Stimulated activated CD8-positive, alpha-beta memory T cell treated with anti-CD3 and anti-CD28 coated beads, Interleukin-7, amount 100 ng/mL, for 4 hours (primary cell): ENCODE results near the gene BAHD1.

Experiments
- DNase-seq, 2 donors: peaks; one replicate each; pipeline ENCODE4 v3.0.0-alpha.2; 2020; ENCODE audit warnings: low read depth in 2 of 2

Gene BAHD1

DNA sequence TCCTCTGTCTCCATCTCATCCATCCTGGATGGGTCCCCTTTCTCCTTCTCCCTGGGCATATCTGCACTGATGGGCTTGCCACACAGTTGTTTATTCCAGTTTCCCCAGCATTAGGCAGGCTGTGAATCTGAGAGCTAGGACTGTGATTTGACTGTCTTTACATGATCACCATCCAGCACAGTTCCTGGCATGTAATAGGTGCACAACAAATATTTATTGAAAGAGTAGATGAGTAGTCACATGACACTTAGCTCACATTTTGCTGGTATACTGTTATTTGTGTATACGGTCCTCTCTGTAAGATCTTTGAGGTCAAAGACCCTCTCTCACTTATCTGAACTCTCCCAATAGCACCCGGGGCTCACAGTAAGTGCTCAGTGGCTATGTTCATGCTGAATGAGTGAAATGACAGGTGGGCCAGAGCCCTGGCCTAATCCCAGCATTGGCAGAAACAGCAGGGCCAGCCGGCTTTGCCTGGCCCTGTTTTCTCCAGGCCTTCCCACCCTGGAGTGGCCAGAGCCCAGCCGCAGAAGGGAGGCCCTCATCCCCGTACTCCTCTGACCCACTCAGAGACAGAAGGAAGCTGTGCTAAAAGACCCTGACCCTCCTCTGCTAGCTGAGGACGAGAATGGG is 16.2 kb upstream of the BAHD1 start:
- DNase-seq, result no peak

DNA sequence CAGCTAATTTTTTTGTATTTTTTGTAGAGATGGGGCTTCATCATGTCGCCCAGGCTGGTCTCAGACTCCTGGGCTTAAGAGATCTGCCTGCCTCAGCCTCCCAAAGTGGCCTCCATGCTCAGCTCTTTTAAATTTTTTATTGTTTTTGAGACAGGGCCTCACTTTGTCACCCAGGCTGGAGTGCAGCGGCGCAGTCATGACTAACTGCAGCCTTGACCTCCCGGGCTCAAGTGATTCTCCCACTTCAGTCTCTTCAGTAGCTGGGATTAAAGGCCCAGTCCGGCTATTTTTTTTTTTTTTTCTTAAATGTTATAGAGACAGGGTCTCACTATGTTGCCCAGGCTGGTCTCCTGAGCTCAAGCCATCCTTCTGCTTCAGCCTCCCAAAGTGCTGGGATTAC is 15.1 kb upstream of the BAHD1 start:
- DNase-seq, result no peak

GRCh38 chr15:40427188-40427587 is 13.6 kb upstream of the BAHD1 start:
- no peak for DNase-seq

DNA sequence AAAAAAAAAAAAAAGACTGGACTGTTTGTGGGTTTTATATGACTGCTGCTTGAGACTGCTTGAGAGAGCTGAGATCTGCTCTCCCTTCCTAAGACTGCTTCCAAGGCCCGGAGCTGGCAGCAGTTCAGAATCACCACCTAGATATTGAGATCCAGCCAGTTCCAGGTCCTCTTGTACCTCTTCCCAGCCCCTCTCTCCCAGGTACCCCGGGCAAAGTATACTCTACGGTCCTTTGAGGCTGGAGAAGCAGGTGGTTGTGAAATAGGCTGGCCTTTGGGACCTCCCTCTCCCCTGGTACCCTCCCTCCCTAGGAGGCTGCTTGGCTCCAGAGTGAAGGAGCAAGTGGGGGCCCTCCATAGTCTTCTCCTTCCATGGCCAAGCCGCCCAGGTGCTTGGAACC is 12.6 kb upstream of the BAHD1 start:
- no peak for DNase-seq

GRCh38 chr15:40429068-40429710 is 11.6 kb upstream of the BAHD1 start:
- no peak for DNase-seq

DNA sequence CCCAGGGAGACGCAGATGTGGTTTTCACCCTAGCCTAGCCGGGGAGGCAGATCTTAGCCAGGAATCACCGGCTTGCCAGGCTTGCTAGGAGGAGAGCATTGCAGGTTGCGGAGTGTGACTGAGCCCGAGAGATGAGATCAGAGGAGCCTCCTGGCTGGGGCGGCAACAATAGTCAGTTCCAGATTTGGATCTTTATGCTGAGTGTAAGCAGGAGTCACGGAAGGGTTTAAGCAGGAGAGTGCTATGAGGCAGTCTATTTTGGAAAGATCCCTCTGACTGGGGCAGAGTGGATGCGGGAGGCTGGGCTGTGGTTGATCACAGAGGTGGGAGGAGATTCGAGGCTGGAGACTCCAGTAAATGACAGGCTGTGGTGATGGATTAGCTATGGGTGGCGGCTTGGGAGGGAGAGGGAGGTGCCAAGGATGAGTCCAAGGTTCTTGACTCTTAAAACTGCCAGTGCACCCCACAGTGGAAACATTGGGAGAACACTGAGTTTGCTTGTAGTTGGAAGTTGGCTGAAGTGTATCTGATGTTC is 10.4 kb upstream of the BAHD1 start:
- DNase-seq, result no peak

- DNase-seq, result no peak
Measured at GRCh38 chr15:40435023-40435709, 5.6 kb upstream of the BAHD1 start.

- no peak for DNase-seq
Measured at GRCh38 chr15:40435710-40436089, 5.1 kb upstream of the BAHD1 start.

DNA sequence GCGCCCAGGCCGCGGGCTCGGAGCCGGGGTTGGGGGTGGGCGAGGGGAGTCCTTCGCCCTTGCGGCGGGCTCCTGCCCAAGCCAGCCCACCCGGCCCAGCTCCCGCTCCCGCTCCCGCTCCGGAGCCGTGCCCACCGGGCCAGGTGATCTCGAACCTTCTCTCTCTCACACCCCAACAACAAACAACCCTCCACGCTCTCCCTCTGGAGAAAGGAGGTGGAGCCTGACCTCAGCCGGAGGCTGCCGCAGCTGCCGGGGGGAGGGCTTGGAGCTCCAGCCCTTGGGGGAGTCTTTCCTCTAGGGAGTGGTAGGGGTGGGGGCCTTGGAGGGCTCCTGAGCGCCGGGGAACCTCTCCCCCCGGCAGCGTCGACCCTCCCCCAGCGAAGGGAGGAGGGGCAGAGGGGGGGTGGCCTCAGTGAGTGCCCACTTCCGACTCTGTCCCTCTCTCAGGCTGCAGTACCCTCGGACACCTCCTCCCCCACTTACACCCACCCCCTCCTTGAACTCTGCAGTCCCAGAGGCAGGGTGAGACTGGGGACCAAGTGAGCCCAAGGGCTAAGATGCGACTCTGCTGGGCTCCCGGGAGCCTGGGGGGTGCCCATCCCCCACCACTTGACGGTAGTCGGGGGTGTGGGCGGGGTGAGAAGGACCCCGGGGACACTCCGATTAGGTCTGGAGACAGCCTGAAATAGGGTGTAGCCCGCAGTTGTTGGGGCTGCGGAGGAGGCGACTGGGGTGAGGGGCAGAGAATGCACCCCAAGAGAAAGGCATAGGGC is 4.4 kb upstream of the BAHD1 start:
- no peak for DNase-seq

- DNase-seq, result no peak
Measured at GRCh38 chr15:40436892-40437751, 3.6 kb upstream of the BAHD1 start.

DNA sequence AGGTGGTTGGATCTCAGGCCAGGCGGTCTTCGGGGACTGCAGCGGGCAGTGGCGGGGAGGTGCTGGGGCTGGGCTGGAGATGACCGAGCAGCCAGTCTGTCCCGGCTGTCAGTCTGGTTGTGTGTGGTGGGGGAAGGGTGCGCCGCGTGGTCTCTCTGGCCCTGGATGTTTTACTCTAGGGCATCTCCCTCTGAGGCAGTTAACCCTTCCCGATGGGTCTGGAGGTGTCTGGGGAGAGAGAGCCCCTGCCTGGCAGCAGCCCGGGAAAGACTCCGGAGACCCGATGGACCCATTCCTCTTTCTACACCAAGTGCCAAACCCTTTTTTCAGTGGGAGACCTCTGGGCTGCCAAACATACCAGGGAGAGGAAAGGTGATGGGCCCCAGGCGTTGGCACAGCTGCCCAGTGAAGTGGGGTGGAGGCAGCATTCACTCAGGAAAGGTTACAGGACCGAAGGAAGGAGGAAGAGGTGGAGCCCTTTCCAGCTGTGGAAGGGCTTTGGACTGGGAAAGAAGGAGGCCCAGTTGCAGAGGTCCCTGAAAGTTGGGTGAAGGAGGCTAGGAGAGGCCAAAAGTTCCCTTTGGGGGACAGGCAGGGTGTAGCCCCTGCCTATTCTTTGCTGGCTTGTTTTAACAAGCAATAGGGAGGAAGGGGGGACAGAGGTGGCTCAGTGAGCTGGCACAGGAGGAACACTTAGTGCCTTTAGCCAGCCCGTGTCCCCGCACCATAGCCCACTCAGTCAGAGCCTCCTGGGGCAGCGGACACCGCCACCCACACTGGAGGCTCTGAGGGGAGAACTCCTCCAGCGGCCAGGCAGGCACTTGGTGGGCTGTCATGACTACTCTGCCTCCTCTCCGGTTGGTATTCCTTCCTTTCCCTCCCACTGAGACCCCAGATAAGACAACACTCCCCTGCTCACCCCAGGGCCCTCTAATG is 2.7 kb upstream of the BAHD1 start:
- DNase-seq, result no peak

GRCh38 chr15:40438712-40439111 is 2.0 kb upstream of the BAHD1 start:
- no peak for DNase-seq

GRCh38 chr15:40439461-40439959 is 1.2 kb upstream of the BAHD1 start:
- DNase-seq, result no peak

- peak in 1 of 2 donors; percentile 34 for DNase-seq
Measured at GRCh38 chr15:40439960-40440742, 602 bp upstream of the BAHD1 start.

DNA sequence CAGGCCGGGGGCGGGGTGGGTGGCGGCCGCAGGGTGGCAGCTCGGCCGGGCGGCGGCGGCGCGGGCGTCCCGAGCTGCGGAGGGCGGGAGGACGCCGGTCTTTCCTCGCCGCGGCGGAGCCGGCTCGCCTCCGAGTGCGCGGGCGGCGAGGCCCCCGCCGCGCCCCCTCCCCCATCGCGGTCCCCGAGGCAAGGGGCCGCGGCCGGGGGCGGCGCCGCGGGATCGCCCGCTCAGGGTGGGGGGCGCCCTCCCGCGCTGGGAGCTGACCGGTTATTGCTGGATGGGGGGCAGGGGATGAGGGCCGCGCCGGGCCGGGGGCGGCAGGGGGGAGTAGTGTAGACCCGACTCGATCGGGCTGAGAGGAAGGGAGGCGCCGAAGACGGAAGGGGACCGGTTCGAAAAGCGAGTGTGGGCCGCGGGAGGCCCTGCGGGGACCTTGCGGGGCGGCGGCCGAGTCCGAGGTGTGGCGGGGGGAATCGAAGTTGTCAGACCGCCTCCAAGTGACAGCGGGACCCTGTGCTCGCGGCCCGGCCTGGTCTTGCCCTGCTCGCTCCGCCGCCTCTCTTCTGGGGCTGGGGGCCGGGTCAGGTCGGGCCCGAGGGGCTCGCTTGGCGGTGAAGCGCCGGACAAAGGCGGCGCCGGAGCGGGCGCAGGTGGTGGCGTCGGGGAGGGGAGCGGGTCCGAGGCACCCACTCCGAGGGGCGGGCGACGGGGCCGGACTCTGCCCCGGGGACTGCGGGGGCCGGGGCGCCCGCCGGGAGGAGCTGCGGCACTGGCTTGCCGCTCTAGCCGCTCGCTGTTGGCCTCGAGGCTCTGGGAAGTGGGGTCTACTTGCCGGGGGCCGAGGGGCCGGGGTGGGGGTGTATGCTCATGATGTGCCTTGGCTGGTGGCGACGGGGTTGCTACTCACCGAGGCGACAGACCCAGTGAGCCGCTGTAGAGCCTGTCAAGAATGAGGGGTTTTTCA is 1.1 kb downstream of the BAHD1 start:
- DNase-seq, result peak in 1 of 2 donors; percentile 28

- DNase-seq, result no peak
Measured at GRCh38 chr15:40443255-40443654, 2.5 kb downstream of the BAHD1 start.

GRCh38 chr15:40443846-40444245 is 3.1 kb downstream of the BAHD1 start:
- no peak for DNase-seq

DNA sequence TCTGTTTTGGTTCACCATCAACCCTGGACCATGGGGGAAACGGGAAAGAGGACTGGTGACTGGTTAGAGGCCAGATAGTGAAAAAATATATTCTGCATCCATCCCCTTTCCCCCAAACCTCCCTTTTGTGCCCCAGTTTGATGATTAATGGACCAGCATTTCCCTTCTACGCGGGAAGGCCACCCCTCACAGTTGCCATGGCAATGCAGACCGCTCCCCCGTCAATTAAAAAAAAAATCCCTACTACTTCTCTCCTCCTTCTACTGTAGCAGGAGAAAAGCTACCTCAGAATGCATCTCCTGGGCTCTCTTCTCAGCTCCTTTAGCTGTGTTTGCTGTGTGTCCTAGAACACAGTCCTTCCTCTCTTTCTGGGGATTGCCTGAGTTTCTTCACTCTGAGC is 4.0 kb downstream of the BAHD1 start:
- DNase-seq, result no peak
